Memory B cell (primary cell): ENCODE measurements around the gene TRIM51.

ENCODE experiments used
- ATAC-seq: fragments of 150-1000 bp; cut with Tn5 transposase; 2 replicates; pipeline ENCODE4 v1.10.0; 2021; ENCODE audit warnings: low read depth, mild to moderate bottlenecking, moderate library complexity
- DNase-seq, 2 donors: peaks; one replicate each; pipeline ENCODE4 v3.0.0; 2022; ENCODE audit warnings: low spot score in 2 of 2
- H3K27ac Mint-ChIP-seq: one replicate; pipeline ENCODE4 v1.8.0; 2022; ENCODE audit warnings: mild to moderate bottlenecking, moderate library complexity, mixed read lengths
- H3K27me3 Mint-ChIP-seq: one replicate; pipeline ENCODE4 v1.8.0; 2022; ENCODE audit warnings: mixed read lengths
- H3K36me3 Mint-ChIP-seq: one replicate; pipeline ENCODE4 v1.8.0; 2022; ENCODE audit warnings: mild to moderate bottlenecking, mixed read lengths
- H3K4me1 Mint-ChIP-seq: one replicate; pipeline ENCODE4 v1.8.0; 2022; ENCODE audit warnings: mixed read lengths
- H3K4me3 Mint-ChIP-seq: one replicate; pipeline ENCODE4 v1.8.0; 2022; ENCODE audit warnings: mild to moderate bottlenecking, moderate library complexity, mixed read lengths
- H3K9me3 Mint-ChIP-seq: one replicate; pipeline ENCODE4 v1.8.0; 2022; ENCODE audit warnings: mixed read lengths

The TRIM51 gene

DNA sequence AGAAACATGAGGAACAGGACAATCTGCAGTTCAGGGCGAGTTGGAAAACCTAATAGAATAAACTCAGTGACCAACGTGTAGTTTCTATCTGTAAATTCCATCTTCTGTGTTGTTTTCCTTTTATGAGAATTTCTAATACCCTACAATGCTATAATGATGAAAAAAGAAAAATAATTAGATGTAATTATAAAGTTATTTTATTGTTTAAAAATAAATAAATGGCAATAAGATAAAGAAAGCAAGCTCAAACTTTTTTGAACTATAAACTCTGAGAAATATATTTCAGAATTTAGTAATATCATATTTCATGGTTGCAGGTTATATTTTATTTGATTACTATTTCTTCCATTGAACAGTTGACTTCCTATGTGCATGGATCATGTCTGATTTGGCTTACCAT is 53.2 kb downstream of the TRIM51 start, which contains the start of gene OR5I1:
Gene OR5I1 (minus strand): TSS at position 101 of the 400 bp plus-strand sequence. CDS start 0 bp downstream, at position 101.
- Mint-ChIP-seq H3K4me3 (no peak within 1 kb of the TSS), H3K27ac (no peak within 1 kb of the TSS), H3K36me3 (no peaks in the 10 kb centered on the region), H3K27me3 (no peaks in the 10 kb centered on the region), H3K9me3 (peaks cover 3% of the 10 kb centered on the region), H3K4me1 (no peaks in the 10 kb centered on the region)
- DNase-seq: no peak
- no peak for ATAC-seq
